ENCODE measurements around the gene CHST8. TPM values are rescaled to one million over a fixed set of nuclear protein-coding genes. Genes with fewer than 3 reads are reported as not detected.

The CHST8 gene
- total and polyA plus RNA-seq, 4 donors = 0.36 to 1.4 (median 0.96) TPM; not detected in 1

DNA sequence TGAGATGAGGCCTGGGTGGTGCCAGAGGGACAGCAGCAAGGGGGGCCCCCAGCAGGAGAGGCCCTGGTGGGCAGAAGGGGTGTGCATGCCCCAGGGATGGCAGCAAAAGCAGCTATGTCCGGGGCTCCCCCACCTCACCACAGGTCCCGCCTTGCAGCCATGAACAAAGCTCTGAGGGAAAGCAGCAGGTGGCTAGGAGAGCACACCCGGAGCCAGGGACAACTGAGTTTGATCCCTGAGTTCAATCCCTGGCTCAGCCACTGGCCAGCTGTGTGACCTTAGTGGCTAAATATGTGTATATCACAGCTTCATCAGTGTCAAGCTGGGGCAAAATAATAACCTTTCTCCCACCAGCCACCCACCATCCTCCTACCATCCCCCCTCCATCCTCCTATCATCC lies 127.3 kb downstream of the CHST8 start:
- ATAC-seq (ENCODE audit: low FRiP score) = no peak
- intact Hi-C loops (cut with DNase I) = no loop called here

DNA sequence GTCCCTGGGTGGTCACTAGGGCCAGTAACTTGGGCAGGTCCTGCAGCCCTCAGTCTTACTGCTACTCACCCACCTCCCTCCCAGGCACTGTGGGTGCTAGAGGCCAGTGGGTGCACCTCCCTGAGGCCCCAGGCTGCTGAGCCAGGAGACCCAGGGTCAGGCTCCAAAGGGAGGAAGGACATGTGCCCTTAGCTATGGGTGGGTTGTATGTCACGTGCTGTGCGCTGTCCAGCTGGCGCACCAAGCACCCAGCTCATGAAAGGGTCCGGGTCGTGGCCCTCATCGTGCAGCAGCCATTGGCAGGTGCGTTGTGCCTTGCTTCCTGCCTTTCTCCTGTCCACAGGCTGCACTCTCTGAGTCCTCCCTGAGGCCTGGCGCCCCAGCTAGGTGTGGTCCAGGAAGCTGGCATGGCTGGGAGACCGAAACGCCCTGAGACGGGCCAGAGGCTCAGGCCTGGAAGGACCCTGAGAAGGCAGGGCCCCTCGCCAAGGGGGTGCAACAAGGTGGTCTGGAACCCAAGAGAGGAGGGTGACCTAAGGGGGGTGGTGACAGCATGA lies 127.9 kb downstream of the CHST8 start:
- 82 to 86% methylated on average over 12 of the region's 12 CpGs for WGBS, 2 donors
- no peak for ATAC-seq (ENCODE audit: low FRiP score)
- Histone ChIP-seq H3K4me3 (ENCODE audit: low read length in 2 of 2) (no peak overlapping the region), H3K27ac (ENCODE audit: low read depth in 1 of 2, low read length in 2 of 2) (no peak overlapping the region), H3K4me1 (ENCODE audit: control insufficient read depth in 1 of 2, insufficient read depth in 2 of 2, low read length in 2 of 2) (no peaks in the 10 kb centered on the region), H3K9me3 (ENCODE audit: control insufficient read depth, low read length) (no peaks in the 10 kb centered on the region), H3K27me3 (ENCODE audit: control insufficient read depth in 1 of 2, insufficient read depth in 2 of 2, low read length in 1 of 2) (no peaks in the 10 kb centered on the region), H3K36me3 (ENCODE audit: control insufficient read depth in 1 of 2, insufficient read depth in 2 of 2, low read length in 1 of 2) (no peaks in the 10 kb centered on the region)
- intact Hi-C loops (cut with DNase I) = no loop called here
- DNase-seq = peak in 1 of 2 donors; percentile 54

More for the DNA sequence above, 127.3 kb downstream of the CHST8 start:
- Histone ChIP-seq H3K9me3 (ENCODE audit: control insufficient read depth, low read length) (no peaks in the 10 kb centered on the region), H3K27ac (ENCODE audit: low read depth in 1 of 2, low read length in 2 of 2) (no peak overlapping the region), H3K4me1 (ENCODE audit: control insufficient read depth in 1 of 2, insufficient read depth in 2 of 2, low read length in 2 of 2) (no peaks in the 10 kb centered on the region), H3K4me3 (ENCODE audit: low read length in 2 of 2) (no peak overlapping the region), H3K36me3 (ENCODE audit: control insufficient read depth in 1 of 2, insufficient read depth in 2 of 2, low read length in 1 of 2) (no peaks in the 10 kb centered on the region), H3K27me3 (ENCODE audit: control insufficient read depth in 1 of 2, insufficient read depth in 2 of 2, low read length in 1 of 2) (no peaks in the 10 kb centered on the region)
- WGBS, 2 donors = 64 to 79% methylated on average over 3 of the region's 3 CpGs
- no peak for DNase-seq

DNA sequence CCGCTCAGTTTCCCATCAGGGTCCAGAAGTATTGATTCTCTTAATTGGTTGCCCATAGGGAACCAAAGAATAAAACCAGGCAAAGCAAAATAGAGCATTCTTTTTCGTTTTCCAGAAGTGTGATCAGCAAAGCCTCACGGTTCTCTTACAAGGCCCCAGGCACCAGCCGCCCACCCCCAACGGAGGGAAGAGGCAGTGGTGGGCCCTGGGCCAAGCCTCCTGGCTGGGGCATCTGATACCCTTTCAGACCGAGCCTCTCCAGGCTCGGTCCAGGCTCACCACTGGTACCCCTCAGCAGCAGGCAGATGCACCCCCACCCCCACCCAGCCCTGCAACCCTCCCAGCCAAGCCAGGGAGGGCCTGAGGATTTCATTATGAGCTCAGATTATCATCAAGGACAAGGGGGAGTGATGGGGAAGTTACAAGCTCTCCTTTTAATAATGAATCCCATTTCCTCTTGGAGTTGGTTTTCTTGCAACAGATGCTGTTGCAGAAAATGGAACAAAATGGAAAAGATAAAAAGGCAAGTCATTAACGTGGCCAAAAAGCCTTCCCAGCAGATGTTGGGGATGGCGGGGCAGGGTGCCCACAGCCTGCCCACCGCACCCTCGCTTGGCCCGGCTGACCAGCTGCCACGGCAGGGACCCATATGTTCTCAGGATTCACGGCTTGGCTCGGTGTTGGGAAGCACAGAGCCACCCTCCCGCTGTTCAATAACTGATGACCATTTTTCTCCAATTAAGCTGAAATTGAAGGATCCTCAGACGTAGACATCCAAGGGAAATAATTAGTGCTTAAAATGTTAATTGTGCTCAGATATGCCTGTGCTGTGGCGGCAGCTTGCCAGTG lies 129.1 kb downstream of the CHST8 start:
- Histone ChIP-seq H3K27me3 (ENCODE audit: control insufficient read depth in 1 of 2, insufficient read depth in 2 of 2, low read length in 1 of 2) (no peaks in the 10 kb centered on the region), H3K9me3 (ENCODE audit: control insufficient read depth, low read length) (no peaks in the 10 kb centered on the region), H3K36me3 (ENCODE audit: control insufficient read depth in 1 of 2, insufficient read depth in 2 of 2, low read length in 1 of 2) (no peaks in the 10 kb centered on the region), H3K27ac (ENCODE audit: low read depth in 1 of 2, low read length in 2 of 2) (no peak overlapping the region), H3K4me1 (ENCODE audit: control insufficient read depth in 1 of 2, insufficient read depth in 2 of 2, low read length in 2 of 2) (no peaks in the 10 kb centered on the region), H3K4me3 (ENCODE audit: low read length in 2 of 2) (no peak overlapping the region)
- intact Hi-C loops (cut with DNase I) = no loop called here
- peak in 1 of 2 donors; percentile 38 for DNase-seq
- no peak for ATAC-seq (ENCODE audit: low FRiP score)
- WGBS, 2 donors = 71 to 72% methylated on average over 18 of the region's 18 CpGs

DNA sequence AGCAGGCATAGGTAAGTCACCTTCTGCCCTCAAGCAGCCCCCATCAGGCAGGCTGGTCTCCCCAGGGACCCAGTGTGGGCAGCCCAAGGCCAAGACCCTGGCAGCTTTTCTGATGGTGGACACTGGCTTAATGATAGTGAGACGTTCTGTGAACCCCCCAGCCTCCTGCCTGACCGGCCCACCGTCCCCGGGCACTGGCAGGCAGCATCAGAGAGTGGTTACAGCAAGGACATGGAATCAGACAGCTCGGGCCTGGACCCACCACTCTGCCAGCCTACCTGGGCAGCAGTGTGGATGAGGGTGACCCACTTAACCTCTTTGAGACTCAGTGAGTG lies 129.7 kb downstream of the CHST8 start:
- WGBS, 2 donors = 72 to 79% methylated on average over 5 of the region's 5 CpGs
- intact Hi-C loops (cut with DNase I) = no loop called here
- ATAC-seq (ENCODE audit: low FRiP score) (no peak), DNase-seq (peak in 1 of 2 donors; percentile 59)
- Histone ChIP-seq H3K4me3 (ENCODE audit: low read length in 2 of 2) (no peak overlapping the region), H3K4me1 (ENCODE audit: control insufficient read depth in 1 of 2, insufficient read depth in 2 of 2, low read length in 2 of 2) (no peaks in the 10 kb centered on the region), H3K27me3 (ENCODE audit: control insufficient read depth in 1 of 2, insufficient read depth in 2 of 2, low read length in 1 of 2) (no peaks in the 10 kb centered on the region), H3K9me3 (ENCODE audit: control insufficient read depth, low read length) (no peaks in the 10 kb centered on the region), H3K36me3 (ENCODE audit: control insufficient read depth in 1 of 2, insufficient read depth in 2 of 2, low read length in 1 of 2) (no peaks in the 10 kb centered on the region), H3K27ac (ENCODE audit: low read depth in 1 of 2, low read length in 2 of 2) (no peak overlapping the region)

DNA sequence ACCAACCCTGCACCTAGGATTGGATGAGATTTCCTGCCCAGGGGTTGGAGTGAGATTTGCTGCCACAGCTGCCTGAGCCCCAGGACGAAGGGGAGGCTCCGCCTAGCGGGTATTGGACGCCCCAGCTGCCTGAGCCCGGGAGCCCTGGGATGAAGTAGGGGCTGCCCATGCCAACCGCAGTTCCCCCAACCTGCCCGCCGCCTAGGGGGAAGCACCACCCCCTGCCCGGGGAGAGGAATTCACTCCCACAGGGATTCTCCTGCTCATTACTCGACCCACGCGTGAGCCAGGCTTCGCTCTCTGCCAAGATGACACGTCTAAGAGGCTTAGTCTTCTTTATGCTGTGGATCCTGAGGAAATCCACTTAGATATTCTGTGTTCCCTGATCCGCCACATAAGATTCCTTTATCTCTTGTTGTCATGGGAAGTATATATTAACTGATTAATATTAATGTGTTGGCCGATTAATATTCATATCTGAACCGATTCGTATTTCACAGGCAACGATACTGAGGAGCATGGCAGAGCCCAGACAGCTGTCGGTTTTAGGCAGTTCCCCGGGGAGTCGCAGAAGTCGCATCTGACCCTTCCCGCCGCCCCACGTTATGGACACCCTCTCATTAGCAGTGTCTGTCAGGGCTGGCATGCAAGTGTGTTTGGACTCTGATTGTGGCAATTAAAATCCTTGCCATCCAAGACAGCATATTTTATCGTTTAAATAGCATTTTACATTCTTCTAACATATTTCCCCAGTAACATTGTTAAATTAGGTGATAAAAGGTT lies 130.5 kb downstream of the CHST8 start:
- no peak for ATAC-seq (ENCODE audit: low FRiP score)
- H3K27ac ChIP-seq (ENCODE audit: low read depth in 1 of 2, low read length in 2 of 2) = no peak overlapping the region
- no peaks in the 10 kb centered on the region for H3K27me3 ChIP-seq (ENCODE audit: control insufficient read depth in 1 of 2, insufficient read depth in 2 of 2, low read length in 1 of 2)
- no peaks in the 10 kb centered on the region for H3K36me3 ChIP-seq (ENCODE audit: control insufficient read depth in 1 of 2, insufficient read depth in 2 of 2, low read length in 1 of 2)
- H3K9me3 ChIP-seq (ENCODE audit: control insufficient read depth, low read length) = no peaks in the 10 kb centered on the region
- H3K4me1 ChIP-seq (ENCODE audit: control insufficient read depth in 1 of 2, insufficient read depth in 2 of 2, low read length in 2 of 2) = no peaks in the 10 kb centered on the region
- no peak overlapping the region for H3K4me3 ChIP-seq (ENCODE audit: low read length in 2 of 2)
- intact Hi-C loops (cut with DNase I) = no loop called here
- peak in 1 of 2 donors; percentile 64 for DNase-seq
- 53 to 54% methylated on average over 27 of the region's 27 CpGs for WGBS, 2 donors

DNA sequence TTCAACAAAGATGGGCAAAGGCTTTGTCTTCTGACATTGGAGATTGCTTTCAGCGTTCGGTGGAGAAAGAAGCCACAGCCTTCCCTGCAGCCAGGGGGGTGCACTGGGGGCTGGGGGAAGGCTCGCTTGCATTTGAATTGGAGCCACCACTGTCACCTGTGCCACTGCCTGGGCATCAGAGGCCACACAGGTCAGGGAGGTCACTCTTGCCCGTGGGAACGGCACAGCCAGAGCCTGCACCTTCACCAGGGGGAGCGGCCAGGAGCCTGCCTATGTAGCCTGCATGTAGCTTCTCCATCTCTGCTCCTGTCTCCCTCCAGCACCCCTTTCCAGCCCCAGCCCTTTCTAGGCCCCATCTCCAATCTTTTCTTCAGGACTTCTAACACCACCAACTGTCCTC lies 131.2 kb downstream of the CHST8 start:
- intact Hi-C loops (cut with DNase I) = no loop called here
- no peaks in the 10 kb centered on the region for H3K9me3 ChIP-seq (ENCODE audit: control insufficient read depth, low read length)
- H3K4me3 ChIP-seq (ENCODE audit: low read length in 2 of 2) = no peak overlapping the region
- WGBS, 2 donors = 79 to 86% methylated on average over 6 of the region's 6 CpGs
- H3K27ac ChIP-seq (ENCODE audit: low read depth in 1 of 2, low read length in 2 of 2) = no peak overlapping the region
- ATAC-seq (ENCODE audit: low FRiP score) (no peak), DNase-seq (peak in 1 of 2 donors; percentile 47)
- H3K4me1 ChIP-seq (ENCODE audit: control insufficient read depth in 1 of 2, insufficient read depth in 2 of 2, low read length in 2 of 2) = no peaks in the 10 kb centered on the region
- H3K27me3 ChIP-seq (ENCODE audit: control insufficient read depth in 1 of 2, insufficient read depth in 2 of 2, low read length in 1 of 2) = no peaks in the 10 kb centered on the region
- H3K36me3 ChIP-seq (ENCODE audit: control insufficient read depth in 1 of 2, insufficient read depth in 2 of 2, low read length in 1 of 2) = no peaks in the 10 kb centered on the region

DNA sequence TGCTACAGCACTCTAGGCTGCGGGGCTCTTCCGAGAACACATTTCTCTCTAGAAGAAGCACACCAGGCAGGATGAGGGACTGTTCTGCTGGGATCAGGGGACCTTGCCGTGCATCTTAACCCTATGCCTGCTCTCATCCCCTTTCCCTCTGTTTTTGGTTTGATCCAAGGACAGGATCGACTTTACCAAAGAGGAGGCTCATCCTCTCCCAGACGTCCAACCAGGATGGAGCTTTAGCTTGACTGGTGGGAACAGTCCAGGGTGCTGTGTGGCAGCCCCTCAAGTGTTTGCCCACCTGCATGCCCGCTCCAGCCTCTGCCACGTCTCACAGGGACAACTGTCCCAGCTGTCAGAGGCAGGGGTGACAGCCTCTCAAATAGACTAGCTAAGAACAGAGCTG lies 132.6 kb downstream of the CHST8 start:
- WGBS, 2 donors = 60 to 69% methylated on average over 7 of the region's 7 CpGs
- Histone ChIP-seq H3K27me3 (ENCODE audit: control insufficient read depth in 1 of 2, insufficient read depth in 2 of 2, low read length in 1 of 2) (no peaks in the 10 kb centered on the region), H3K9me3 (ENCODE audit: control insufficient read depth, low read length) (no peaks in the 10 kb centered on the region), H3K27ac (ENCODE audit: low read depth in 1 of 2, low read length in 2 of 2) (no peak overlapping the region), H3K4me3 (ENCODE audit: low read length in 2 of 2) (no peak overlapping the region), H3K36me3 (ENCODE audit: control insufficient read depth in 1 of 2, insufficient read depth in 2 of 2, low read length in 1 of 2) (no peaks in the 10 kb centered on the region), H3K4me1 (ENCODE audit: control insufficient read depth in 1 of 2, insufficient read depth in 2 of 2, low read length in 2 of 2) (no peaks in the 10 kb centered on the region)
- DNase-seq (no peak), ATAC-seq (ENCODE audit: low FRiP score) (no peak)
- intact Hi-C loops (cut with DNase I) = no loop called here

DNA sequence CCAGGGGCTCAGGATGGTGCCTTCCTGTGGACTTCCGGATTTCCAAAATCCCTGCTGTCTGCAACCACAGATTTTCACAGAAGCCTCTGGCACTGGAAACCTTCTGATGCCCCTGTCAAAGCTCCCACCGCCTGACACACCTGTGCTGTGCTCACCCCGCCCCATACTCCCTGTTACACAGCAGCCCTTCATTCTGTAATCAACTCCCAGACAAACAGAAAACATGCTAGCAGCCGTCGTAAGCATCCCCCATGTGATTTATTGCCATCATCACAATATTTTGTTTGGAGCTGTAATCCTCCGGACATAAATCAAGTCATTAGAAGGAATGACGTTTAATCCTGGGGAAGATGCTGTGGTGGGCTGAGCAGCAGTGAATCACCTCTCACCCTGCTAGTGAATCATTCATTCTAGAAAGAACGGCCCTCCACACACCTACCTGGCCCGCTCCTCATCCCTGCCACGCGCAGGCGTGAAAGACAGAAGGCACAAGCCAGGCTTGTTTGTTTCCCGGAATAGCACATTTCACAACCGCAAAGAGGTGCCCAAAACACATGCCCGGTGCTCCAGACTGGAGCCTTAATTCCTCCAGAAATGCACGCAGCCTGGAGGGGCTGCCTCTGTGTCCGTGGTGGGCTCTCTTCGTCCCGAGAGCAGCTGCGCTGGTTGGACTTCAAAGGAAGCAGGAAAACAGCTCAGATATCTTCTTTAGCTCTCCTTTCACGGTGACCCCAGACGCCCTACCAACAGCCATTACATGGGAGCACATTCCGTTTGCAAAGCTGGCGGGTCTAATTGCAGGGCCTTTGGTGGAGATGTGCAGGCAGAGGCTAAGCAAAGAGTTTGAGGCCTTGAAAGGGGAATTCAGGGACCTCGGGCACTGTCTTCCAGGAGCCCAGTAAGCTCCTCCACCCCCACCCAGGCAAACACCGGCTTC lies 133.6 kb downstream of the CHST8 start:
- H3K9me3 ChIP-seq (ENCODE audit: control insufficient read depth, low read length) = no peaks in the 10 kb centered on the region
- no peaks in the 10 kb centered on the region for H3K36me3 ChIP-seq (ENCODE audit: control insufficient read depth in 1 of 2, insufficient read depth in 2 of 2, low read length in 1 of 2)
- no peak for ATAC-seq (ENCODE audit: low FRiP score)
- intact Hi-C loops (cut with DNase I) = no loop called here
- 38 to 39% methylated on average over 26 of the region's 26 CpGs for WGBS, 2 donors
- no peaks in the 10 kb centered on the region for H3K4me1 ChIP-seq (ENCODE audit: control insufficient read depth in 1 of 2, insufficient read depth in 2 of 2, low read length in 2 of 2)
- H3K27me3 ChIP-seq (ENCODE audit: control insufficient read depth in 1 of 2, insufficient read depth in 2 of 2, low read length in 1 of 2) = no peaks in the 10 kb centered on the region
- no peak overlapping the region for H3K27ac ChIP-seq (ENCODE audit: low read depth in 1 of 2, low read length in 2 of 2)
- DNase-seq = no peak
- no peak overlapping the region for H3K4me3 ChIP-seq (ENCODE audit: low read length in 2 of 2)
